ENCODE results near the gene KCNQ4. TPM values are rescaled to one million over a fixed set of nuclear protein-coding genes. Genes with fewer than 3 reads are reported as not detected.

Gene KCNQ4
- total RNA-seq, 1 experiment from 2014 or later, result 1.4 TPM

DNA sequence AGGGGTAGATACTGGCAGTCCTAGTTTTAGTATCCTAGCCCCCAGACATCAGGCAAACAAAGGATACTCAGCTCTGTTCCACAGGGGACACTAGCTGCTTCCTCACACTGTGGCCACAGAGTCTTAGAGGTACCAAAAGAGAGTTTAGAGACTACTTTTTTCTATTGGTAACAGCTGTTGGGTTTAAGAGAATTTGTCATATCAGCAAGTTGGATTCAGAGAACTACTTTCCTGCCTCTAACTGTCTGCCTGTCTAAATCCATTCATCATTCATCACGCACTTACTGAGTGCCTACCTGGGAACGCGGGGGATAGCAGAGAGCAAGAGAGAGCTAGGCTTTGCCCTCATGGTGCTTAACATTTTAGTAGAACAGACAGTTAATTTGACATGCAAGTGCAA is 27.1 kb upstream of the KCNQ4 start:
- TF ChIP-seq, protein P1, sequence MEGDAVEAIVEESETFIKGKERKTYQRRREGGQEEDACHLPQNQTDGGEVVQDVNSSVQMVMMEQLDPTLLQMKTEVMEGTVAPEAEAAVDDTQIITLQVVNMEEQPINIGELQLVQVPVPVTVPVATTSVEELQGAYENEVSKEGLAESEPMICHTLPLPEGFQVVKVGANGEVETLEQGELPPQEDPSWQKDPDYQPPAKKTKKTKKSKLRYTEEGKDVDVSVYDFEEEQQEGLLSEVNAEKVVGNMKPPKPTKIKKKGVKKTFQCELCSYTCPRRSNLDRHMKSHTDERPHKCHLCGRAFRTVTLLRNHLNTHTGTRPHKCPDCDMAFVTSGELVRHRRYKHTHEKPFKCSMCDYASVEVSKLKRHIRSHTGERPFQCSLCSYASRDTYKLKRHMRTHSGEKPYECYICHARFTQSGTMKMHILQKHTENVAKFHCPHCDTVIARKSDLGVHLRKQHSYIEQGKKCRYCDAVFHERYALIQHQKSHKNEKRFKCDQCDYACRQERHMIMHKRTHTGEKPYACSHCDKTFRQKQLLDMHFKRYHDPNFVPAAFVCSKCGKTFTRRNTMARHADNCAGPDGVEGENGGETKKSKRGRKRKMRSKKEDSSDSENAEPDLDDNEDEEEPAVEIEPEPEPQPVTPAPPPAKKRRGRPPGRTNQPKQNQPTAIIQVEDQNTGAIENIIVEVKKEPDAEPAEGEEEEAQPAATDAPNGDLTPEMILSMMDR (conservative IDR thresholded peaks at IDR 0.05), result no peak
- H3K9ac ChIP-seq (ENCODE audit: extremely low read depth, insufficient read length, low read length), result no peak overlapping the region
- 0 out of 4 replicates have a peak, but pooled peaks cover 0 to 2% of the 10 kb centered on the region in 2 experiments for H3K4me1 Mint-ChIP-seq
- no peak overlapping the region for H3K4me3 Mint-ChIP-seq
- no CpG with 5 or more reads among the region's 3 CpGs for WGBS (ENCODE audit: extremely low coverage, insufficient read length, low lambda C conversion rate)
- H3K56ac ChIP-seq (ENCODE audit: insufficient read length, low read depth, low read length), result no peak overlapping the region
- no peak overlapping the region for H2BK15ac ChIP-seq (ENCODE audit: low read depth, low read length)
- H4K20me1 ChIP-seq (ENCODE audit: control insufficient read depth, insufficient read depth, insufficient read length), result no peaks in the 10 kb centered on the region
- H2AK5ac ChIP-seq (ENCODE audit: insufficient read length, low read length), result no peak overlapping the region
- H3K18ac ChIP-seq (ENCODE audit: insufficient read length, low read depth, low read length), result no peak overlapping the region
- H2AFZ ChIP-seq (ENCODE audit: low read length), result no peak overlapping the region
- H2BK5ac ChIP-seq (ENCODE audit: insufficient read length, low read length), result no peak overlapping the region
- no peak overlapping the region for H3T11ph ChIP-seq (ENCODE audit: low read length)
- H3K9me3 Mint-ChIP-seq, result no peaks in the 10 kb centered on the region
- H3K9me3 ChIP-seq (ENCODE audit: control insufficient read depth, low read depth, low read length), result no peaks in the 10 kb centered on the region
- H3K27ac Mint-ChIP-seq, result no peak overlapping the region
- no peaks in the 10 kb centered on the region for H3K4me1 ChIP-seq (ENCODE audit: insufficient read depth, low read length)
- no peak overlapping the region for H3K14ac ChIP-seq (ENCODE audit: insufficient read depth, low read length)
- no peaks in the 10 kb centered on the region for H3K23me2 ChIP-seq (ENCODE audit: insufficient read length, low read depth, low read length, poor library complexity, severe bottlenecking)
- H4K91ac ChIP-seq (ENCODE audit: insufficient read length, low read depth, low read length), result no peak overlapping the region
- no peak overlapping the region for H3K4ac ChIP-seq (ENCODE audit: low read depth, low read length)
- DNase-seq, result no peak
- H2BK120ac ChIP-seq (ENCODE audit: low read depth, low read length, poor library complexity, severe bottlenecking), result no peak overlapping the region
- no peak overlapping the region for H4K5ac ChIP-seq (ENCODE audit: insufficient read length, low read depth, low read length)
- no peaks in the 10 kb centered on the region for H3K79me1 ChIP-seq (ENCODE audit: insufficient read depth, low read depth, low read length, poor library complexity, severe bottlenecking)
- no peak overlapping the region for H3K27ac ChIP-seq (ENCODE audit: insufficient read length, low read depth, low read length)
- no peaks in the 10 kb centered on the region for H3K79me2 ChIP-seq (ENCODE audit: insufficient read depth, low read length)
- H3K27me3 Mint-ChIP-seq (ENCODE audit: low read depth), result no peaks in the 10 kb centered on the region
- H4K8ac ChIP-seq (replicated peaks; ENCODE audit: insufficient read length, low read depth, low read length), result no peak overlapping the region
- no peak overlapping the region for H3K23ac ChIP-seq (ENCODE audit: insufficient read length, low read depth, low read length)
- no peak overlapping the region for H2BK12ac ChIP-seq (ENCODE audit: insufficient read length, low read depth, low read length)
- no peak overlapping the region for H2BK20ac ChIP-seq (ENCODE audit: low read depth, low read length, poor library complexity, severe bottlenecking)
- H3K27me3 ChIP-seq (ENCODE audit: insufficient read depth, low read length), result no peaks in the 10 kb centered on the region
- peaks cover 29 to 83% (median 80%) of the 10 kb centered on the region in 3 experiments; a peak in 6 of 7 replicates for H3K36me3 Mint-ChIP-seq (ENCODE audit: insufficient read depth in 1 of 3, low read depth in 3 of 3)
- no peak overlapping the region for H3K4me2 ChIP-seq (ENCODE audit: insufficient read depth, insufficient read length, low read length)
